Coronary artery (tissue), 2 donors: Measurements from ENCODE around the gene LCE1F.

Source experiments
- DNase-seq: peaks from one replicate; pipeline ENCODE4 v3.0.0-alpha.2; 2017; ENCODE audit warnings: low spot score
- H3K27ac ChIP-seq, 2 donors: fragments of 200-600 bp; sonication (generic); one replicate each; pipeline ENCODE4 v1.5.1; 2016 to 2019
- H3K4me3 ChIP-seq: fragments of 200-600 bp; sonication (generic); 2 replicates; pipeline ENCODE4 v1.5.1; 2016; ENCODE audit warnings: mild to moderate bottlenecking, moderate library complexity
- CTCF ChIP-seq: fragments of 200-600 bp; sonication (generic); IDR thresholded peaks from one replicate; pipeline ENCODE4 v1.5.1; 2019; ENCODE audit warnings: antibody characterized with exemption

LCE1F gene

GRCh38 chr1:152743371-152744145 is 31.4 kb upstream of the LCE1F start:
- Histone ChIP-seq H3K4me3 (no peak overlapping the region), H3K27ac (no peak overlapping the region)
- no peak for DNase-seq
- TF ChIP-seq CTCF = no peak

- TF ChIP-seq CTCF = no peak
- H3K27ac ChIP-seq = no peak overlapping the region
- DNase-seq = no peak
- no peak overlapping the region for H3K4me3 ChIP-seq
Observed at GRCh38 chr1:152745289-152745704, 29.6 kb upstream of the LCE1F start.

- Histone ChIP-seq H3K27ac (no peak overlapping the region), H3K4me3 (no peak overlapping the region)
- DNase-seq = no peak
- TF ChIP-seq CTCF = no peak
Observed at GRCh38 chr1:152745765-152746444, 29.0 kb upstream of the LCE1F start.

GRCh38 chr1:152747831-152748230 is 27.1 kb upstream of the LCE1F start:
- no peak for TF ChIP-seq CTCF
- DNase-seq = no peak

GRCh38 chr1:152752225-152752624 is 22.7 kb upstream of the LCE1F start:
- DNase-seq = no peak
- TF ChIP-seq CTCF = no peak
- Histone ChIP-seq H3K4me3 (no peak overlapping the region), H3K27ac (no peak overlapping the region)

More at GRCh38 chr1:152747831-152748230, 27.1 kb upstream of the LCE1F start:
- Histone ChIP-seq H3K27ac (no peak overlapping the region), H3K4me3 (no peak overlapping the region)

- no peak for TF ChIP-seq CTCF
- Histone ChIP-seq H3K27ac (no peak overlapping the region), H3K4me3 (no peak overlapping the region)
- DNase-seq = no peak
Observed at GRCh38 chr1:152753586-152753985, 21.4 kb upstream of the LCE1F start.

GRCh38 chr1:152756872-152757271 is 18.1 kb upstream of the LCE1F start:
- DNase-seq = no peak
- TF ChIP-seq CTCF = no peak
- Histone ChIP-seq H3K27ac (no peak overlapping the region), H3K4me3 (no peak overlapping the region)
